ENCODE data around the gene CEP19.
"Not testable (repeated sequence)": the region's sequence is repeated elsewhere in the genome, so short reads cannot be mapped to it uniquely, and the experiment has no call there.

CEP19 gene

DNA sequence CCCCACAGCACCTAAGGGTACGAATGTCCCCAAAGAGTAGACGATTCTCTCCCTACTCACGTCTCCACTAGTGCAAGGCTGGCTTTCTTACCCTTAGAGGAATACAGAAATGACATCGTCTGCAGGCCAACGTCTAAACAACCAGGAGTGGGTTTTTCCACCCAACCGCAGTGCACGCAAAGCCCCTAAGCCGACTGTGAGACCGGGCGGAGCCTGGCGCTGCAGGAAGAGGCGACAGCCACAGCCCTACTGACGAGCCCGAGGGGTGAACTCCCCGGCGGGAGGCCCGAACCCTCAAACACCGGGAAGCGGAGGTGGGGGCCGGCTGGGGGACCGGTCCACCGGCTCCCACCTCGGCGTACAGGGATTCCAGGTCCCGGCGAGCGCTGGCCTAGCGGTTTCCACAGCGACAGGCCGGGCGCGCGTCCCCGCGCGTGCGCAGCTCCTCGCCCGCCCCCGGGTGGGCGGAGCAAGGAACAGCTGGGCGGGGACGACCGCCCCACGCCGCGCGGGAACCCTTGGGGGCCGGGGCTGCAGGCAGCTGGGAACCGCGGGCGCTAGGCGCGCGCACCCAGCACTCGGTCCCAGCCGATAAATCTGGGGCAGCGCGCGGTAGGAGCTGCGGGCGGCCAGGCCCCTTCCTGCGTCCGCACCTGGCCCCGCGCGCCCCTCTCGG lies at the start of gene CEP19, which contains the start of gene PIGX:
TSS of gene CEP19 (minus strand) at position 413 of the 676 bp plus-strand sequence. CDS start 3,593 bp downstream, outside the sequence.
TSS of gene PIGX (plus strand) at position 540 of the 676 bp plus-strand sequence.
- DNase-seq (ENCODE audit: low spot score), result peak; percentile 88

DNA sequence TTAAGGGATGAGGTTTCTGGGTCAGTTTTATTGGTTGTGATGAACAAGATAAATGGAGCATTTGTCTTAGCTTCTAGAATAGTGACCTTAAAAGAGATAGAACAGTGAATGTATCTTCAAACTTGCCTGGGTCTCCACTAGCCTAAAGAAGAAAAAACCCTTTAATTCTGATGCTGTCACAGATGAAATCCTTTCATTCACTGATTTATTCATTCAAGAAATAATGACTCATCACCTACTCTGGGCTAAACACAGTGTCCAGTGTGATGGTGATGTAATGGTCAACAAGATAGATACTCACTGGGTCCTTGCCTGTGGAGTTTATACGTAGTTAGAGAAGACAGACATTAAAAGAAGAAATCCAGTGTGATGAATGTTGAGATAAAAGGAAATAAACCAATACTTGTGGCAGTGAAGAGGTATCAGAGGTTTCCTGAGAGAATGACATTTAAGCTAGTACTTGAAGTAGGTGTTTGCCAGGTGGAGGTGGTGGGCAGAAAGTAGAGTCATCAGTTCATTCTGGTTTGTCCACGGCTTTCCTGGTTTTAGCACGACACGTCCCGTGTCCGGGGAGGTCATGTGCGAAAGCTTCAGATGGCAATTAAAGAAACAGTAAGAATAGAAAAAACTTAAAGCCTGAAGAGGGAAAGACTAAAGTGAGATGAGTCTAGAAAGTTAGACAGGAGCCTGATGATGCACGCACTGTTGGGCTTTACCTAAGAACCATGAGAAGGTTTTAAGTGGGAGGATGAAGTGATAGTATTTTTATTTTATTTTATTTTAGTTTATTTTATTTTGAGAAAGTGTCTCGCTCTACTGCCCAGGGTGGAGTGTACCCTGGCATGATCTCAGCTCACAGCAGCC lies 46.1 kb upstream of the CEP19 start:
- DNase-seq (ENCODE audit: low spot score), result peak; percentile 76

DNA sequence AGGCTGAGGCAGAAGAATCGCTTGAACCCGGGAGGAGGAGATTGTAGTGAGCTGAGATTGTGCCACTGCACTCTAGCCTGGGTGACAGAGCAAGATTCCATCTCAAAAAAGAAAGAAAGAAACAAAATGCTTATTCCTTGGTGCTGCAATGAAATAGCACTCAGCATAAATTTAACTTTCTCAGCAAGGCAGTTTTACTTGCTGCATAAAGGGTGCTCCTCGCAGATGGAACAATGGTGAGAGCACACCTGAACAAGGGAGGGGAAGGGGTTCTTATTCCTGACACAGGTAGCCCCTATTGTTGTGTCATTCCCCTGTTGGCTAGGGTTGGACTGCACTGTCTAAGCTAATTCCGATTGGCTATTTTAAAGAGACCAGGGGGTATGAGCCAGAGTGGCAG lies 44.7 kb upstream of the CEP19 start:
- no peak for DNase-seq (ENCODE audit: low spot score)

GRCh38 chr3:196754091-196754981 lies 42.3 kb upstream of the CEP19 start:
- DNase-seq (ENCODE audit: low spot score), result no peak

- DNase-seq (ENCODE audit: low spot score), result no peak
Measured at GRCh38 chr3:196753201-196753600, 41.2 kb upstream of the CEP19 start.

DNA sequence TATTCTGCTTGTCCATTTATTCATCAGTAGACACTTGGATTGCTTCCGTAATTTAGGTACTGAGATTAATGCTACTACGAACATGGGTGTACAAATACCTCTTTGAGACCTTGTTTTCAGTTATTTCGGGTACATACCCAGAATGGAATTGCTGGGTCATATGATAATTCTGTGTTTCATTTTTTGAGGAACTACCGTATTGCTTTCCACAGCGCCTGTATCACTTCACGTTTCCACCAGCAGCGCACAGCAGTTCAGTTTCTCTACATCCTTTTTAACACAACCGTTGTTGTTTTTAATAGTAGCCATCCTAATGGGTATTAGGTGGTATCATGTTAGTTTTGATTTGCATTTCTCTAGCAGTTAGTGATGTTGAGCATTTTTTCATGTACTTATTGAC lies 37.1 kb upstream of the CEP19 start:
- DNase-seq (ENCODE audit: low spot score), result no peak

DNA sequence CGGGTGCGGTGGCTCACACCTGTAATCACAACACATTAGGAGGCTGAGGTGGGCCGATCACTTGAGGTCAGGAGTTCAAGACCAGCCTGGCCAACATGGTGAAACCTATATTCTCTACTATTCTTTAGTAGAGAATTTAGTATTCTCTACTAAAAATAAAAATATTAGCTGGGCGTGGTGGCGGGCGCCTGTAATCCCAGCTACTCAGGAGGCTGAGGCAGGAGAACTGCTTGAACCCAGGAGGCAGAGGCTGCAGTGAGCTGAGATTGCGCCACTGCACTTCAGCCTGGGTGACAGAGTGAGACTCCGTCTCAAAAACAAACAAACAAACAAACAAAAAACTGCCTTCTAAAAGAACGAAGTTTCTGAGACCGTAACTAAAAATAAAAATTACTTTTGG lies 31.5 kb upstream of the CEP19 start:
- DNase-seq (ENCODE audit: low spot score), result not testable (repeated sequence)

GRCh38 chr3:196741249-196741889 lies 29.3 kb upstream of the CEP19 start:
- DNase-seq (ENCODE audit: low spot score), result no peak

DNA sequence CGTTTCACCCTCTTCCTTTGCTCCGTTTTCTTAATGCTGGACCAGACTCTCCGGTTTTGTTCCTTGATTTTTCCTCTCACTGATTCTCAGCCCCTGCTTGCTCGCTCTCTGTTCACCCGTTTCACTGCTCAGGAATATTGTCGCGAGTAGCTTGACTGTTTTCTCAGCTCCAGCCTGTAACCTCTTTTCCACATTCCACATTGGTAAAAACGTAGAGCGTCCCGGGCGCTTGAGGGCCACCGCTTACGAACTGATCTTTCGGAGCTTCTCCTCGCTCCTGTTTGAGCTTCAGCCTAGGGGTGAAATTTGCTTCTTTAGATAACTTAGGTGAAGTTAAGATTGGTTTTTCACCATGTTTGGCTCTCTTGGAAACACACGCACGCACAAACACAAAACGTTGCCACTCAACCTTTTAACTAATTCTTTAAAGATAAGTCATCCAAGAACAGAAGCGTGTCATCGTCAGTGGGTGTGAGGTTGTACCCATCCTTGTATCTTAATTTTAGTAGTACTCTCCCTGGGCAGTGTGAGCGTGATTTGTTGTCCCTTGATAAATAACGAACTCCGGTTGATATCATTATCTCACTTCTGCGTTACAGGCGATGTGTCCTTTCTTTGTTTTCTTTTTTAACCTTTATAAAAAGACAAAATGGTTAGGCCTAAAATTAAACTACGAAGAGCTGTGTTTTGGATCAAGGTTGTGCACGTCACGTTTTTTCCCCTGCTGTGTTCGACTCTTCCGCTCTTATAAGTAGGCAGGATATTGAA lies 28.6 kb upstream of the CEP19 start:
- peak; percentile 50 for DNase-seq (ENCODE audit: low spot score)

- peak; percentile 94 for DNase-seq (ENCODE audit: low spot score)
Measured at GRCh38 chr3:196739671-196740480, 27.8 kb upstream of the CEP19 start, which contains the start of gene PAK2. PAK2 (plus strand) TSS chr3:196739857; CDS start chr3:196782647, 42,790 bp downstream.

DNA sequence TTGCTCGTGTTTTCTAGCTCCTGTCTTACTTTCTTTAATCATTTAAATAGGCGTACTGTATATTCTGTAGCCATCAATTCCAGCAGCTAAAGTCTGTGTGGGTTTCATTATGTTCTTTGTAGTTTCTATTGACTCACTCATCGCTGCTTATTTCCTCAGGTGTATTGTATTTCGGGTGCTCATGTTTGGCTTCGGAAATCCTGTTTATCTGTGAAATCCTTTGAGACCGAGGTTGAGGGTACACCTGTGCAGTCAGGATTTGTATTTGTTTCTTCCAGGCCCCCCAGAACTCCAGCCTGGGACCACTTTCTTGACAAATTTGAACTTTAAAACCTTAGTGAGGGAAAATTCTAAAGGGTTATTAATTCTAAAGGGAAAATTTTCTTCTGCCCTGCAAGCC lies 25.6 kb upstream of the CEP19 start:
- DNase-seq (ENCODE audit: low spot score), result no peak

DNA sequence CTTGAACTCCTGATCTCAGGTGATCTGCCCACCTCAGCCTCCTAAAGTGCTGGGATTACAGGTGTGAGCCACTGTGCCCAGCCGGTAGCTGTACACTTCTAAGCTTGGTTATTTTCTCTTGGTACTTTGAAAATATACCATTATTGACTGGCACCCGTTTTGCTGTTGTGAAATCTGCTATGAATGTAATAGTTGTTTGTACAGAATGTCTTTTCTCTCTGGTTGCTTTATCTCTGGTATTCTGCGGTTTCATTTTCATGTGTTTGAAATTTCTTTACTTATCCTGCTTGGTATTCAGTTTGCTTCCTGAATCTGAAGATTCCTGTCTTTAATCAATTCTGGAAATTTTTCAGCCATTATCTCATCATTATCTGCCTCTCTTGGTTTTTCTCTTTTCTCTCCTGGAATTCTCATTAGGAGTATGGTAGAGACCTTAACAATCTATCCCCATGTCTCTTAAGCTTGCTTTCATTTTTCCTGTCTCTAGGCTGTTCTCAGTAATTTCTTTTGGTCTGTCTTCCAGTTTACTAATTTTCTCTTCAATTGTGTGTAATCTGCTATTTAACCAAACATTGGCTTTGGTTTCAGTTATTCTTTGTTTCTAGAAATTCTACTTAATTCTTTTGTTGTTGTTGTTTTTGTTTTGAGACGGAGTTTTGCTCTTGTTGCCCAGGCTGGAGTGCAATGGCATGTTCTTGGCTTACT lies 24.8 kb upstream of the CEP19 start:
- no peak for DNase-seq (ENCODE audit: low spot score)

DNA sequence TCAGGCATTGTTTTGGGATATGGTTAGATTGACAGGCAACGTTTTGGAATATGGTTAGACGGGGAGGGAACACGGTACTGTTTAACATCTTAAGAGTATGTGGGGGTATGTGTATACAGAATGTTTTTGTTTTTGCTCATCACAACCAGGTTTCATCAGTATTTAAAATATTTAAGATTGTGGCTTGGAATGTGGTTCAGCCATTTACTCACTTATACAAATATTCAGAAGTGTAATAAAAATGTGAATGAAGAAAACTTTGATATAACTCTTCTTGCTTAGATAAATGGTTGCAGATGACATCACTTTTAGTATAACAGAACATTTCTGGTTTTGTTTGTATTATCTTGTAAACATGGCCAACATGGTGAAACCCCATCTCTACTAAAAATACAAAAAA lies 23.7 kb upstream of the CEP19 start:
- no peak for DNase-seq (ENCODE audit: low spot score)

- no peak for DNase-seq (ENCODE audit: low spot score)
Measured at GRCh38 chr3:196726788-196727675, 15.0 kb upstream of the CEP19 start.

DNA sequence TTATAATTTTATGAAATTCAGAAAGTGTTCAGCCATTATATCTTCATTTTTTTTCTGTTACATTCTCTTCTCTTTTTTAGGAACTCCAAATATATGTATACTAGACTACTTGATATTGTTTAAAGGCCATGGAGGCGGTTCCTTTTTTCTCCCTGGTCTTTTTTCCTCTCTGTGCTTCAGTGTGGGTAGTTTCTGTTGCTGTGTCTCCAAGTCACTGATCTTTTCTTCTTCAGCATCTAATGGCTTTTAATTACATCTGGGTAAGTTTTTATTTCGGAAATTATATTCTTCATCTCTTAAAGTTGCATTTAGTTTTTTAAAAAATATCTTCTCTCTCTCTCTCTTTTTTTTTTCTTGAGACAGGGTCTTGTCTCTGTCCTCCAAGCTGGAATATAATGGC lies 9.0 kb upstream of the CEP19 start:
- DNase-seq (ENCODE audit: low spot score), result no peak

DNA sequence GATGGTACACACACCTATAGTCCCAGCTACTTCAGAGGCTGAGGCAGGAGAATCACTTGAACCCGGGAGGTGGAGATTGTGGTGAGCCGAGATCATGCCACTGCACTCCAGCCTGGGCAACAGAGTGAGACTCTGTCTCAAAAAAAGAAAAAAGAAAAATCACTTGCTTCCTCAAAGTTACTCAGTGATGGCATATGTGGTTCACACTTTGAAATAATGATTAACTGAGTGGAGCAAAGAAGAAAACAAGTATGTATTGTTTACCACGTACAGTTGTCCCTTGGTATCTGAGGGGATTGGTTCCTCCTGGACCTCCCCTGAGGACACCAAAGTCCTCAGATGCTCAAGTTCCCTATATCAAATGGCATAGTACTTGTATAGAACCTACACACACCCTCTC lies 5.1 kb upstream of the CEP19 start:
- DNase-seq (ENCODE audit: low spot score), result not testable (repeated sequence)

DNA sequence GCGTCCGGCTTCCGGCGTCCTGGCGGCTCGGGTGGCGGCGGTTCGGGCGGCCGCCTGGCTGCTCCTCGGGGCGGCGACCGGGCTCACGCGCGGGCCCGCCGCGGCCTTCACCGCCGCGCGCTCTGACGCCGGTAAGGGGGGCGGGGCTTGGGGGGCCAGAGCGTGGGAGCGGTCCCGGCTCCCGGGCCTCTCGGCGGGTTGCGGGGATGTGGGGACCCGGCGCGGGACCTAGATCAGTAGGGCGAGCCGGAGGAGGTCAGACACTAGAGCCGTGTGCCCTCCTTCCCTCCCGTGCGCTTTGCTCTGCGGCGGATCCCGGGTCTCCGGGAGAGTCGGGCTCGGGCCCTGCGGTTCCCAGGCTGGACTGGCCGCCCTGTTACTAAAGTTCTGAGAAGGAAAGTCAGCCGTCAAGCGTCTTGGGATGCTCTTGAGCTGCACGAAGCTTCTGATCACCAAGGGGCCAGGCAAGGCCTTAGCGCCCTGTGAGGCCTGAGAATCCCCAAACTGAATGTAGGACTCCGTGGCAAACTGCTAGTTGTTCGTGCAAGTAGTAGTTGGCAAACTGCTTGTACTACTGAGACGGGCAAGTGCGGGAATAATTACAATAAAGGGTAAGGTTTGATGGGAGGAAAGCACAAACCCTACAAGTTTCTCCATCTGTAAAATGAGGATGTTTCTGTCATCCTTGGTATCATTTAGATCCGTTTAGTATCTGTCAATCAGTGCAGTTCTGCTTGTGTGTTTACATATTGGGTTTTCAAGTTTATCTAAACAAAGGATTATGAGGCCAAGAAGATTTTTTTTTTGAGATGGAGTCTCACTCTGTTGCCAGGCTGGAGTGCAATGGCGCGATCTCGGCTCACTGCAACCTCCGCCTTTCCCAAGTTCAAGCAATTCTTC lies 714 bp upstream of the CEP19 start:
- no peak for DNase-seq (ENCODE audit: low spot score)

Measured in globus pallidus (tissue), 1 donor.